Tongue (tissue), 2 donors: ENCODE results near the gene DNAJC5. TPM values are rescaled to one million over a fixed set of nuclear protein-coding genes. Genes with fewer than 3 reads are reported as not detected.
"Not testable (repeated sequence)": the region's sequence is repeated elsewhere in the genome, so short reads cannot be mapped to it uniquely, and the experiment has no call there.

Experiments
- DNase-seq: peaks from one replicate; pipeline ENCODE4 v3.0.0-alpha.2; 2015
- total RNA-seq: library from RNA; depleted of rRNA; stranded (reverse); fragments of >200 nt; gene quantifications from one replicate; pipeline ENCODE4 v1.2.3, GENCODE V29; 2014

Gene DNAJC5, protein sequence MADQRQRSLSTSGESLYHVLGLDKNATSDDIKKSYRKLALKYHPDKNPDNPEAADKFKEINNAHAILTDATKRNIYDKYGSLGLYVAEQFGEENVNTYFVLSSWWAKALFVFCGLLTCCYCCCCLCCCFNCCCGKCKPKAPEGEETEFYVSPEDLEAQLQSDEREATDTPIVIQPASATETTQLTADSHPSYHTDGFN
- total RNA-seq: 37.6 TPM

GRCh38 chr20:63894358-63895201 is at the start of gene DNAJC5:
Gene DNAJC5, plus strand, starts transcription at chr20:63895126. Its CDS starts 33,220 bp downstream, at chr20:63928346.
- DNase-seq: peak; percentile 98

- peak; percentile 95 for DNase-seq
Observed at GRCh38 chr20:63846128-63846771, 48.7 kb upstream of the DNAJC5 start.

GRCh38 chr20:63846888-63847236 is 48.1 kb upstream of the DNAJC5 start:
- no peak for DNase-seq

GRCh38 chr20:63847237-63848002 is 47.5 kb upstream of the DNAJC5 start:
- peak; percentile 63 for DNase-seq

DNA sequence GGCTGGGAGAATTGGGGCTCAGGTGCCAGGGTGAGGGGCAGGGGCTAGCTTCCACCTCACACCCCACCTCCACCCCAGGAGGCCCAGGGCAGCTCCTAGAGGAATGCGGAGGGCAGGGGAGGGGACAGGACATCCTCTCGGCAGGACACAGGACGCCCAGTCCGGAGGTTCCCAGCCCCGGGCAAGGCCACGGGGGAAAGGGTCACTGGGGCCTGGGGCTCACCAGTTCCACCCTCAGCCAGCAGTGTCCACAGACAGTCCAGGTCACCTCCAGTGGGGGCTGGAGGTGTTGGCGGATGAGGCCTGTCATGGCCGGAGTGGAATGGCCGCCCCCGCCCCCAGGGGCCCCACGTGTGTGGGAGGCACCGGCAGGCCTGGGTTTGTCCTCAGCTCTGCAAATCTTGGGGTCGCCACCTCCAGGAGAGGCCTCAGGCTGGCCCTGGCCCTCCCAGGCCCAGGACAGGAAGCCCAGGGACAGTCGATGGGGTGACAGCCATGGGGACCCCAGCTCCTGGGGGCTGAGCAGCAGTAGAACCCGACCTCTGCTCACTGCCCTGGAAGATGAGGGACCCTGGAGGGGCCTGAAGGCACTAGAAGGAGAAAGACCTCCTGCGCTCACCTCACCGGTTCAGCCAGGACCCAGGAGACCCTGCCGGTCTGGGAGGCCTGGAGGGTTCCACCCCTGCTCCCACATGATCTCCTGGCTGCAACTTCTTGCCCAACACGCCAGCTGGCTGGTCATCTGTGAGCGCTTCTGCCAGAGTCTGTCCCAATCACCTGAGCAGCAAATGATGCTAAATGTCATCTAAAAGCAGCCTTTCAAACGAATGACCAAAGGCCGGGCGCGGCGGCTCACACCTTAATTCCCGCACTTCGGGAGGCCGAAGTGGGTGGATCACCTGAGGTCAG is 46.7 kb upstream of the DNAJC5 start:
- no peak for DNase-seq

DNA sequence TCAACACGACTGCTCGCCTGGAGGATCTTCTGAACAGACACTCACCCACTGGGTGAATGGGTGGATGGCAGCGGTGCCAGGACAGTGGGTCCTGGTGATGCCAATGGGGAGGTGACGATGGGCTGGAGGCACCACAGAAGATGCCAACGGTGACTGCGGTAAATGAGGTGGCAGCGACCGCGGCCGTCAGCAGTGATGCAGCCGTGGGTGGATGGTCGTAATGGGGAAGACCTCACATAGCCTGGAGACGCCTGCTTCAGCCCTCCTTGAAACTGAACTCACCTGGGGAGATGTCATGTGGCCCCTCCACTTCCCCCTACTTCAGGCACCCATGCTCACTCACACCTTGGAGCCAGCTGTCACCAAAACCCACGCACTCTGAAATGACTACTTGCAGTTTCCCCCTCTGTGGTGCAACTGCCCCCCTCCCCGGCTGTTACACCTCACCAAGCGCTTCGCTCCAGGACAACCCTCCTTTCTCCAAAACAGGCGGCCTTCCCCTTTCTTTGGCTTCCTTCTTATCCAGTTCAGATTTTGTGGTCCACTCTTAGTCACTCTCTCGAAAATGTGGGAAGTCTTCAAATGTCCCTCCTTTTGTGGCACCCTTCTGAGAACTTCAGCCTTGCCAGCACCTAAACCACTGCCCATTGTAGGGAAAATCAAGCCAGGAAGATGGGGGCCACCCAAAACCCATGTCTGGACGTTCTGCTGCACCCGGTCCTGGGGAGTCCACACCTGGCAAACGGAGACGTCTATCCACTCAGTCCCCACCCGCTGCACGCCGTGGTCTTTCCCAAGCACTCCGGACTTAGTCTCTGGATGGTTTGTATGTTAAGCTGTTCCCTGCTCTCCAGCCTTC is 44.0 kb upstream of the DNAJC5 start:
- DNase-seq: no peak

DNA sequence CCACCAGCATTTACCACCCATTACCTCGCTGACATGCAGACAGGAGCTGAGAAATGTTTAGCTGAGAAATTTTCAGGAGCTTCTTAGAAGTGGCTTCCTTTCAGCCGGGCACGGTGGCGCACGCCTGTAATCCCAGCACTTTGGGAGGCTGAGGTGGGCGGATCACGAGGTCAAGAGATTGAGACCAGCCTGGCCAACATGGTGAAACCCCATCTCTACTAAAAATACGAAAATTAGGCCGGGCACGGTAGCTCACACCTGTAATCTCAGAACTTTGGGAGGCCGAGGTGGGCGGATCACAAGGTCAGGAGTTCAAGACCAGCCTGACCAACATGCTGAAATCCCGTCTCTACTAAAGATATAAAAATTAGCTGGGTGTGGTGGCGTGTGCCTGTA is 43.4 kb upstream of the DNAJC5 start:
- not testable (repeated sequence) for DNase-seq

DNA sequence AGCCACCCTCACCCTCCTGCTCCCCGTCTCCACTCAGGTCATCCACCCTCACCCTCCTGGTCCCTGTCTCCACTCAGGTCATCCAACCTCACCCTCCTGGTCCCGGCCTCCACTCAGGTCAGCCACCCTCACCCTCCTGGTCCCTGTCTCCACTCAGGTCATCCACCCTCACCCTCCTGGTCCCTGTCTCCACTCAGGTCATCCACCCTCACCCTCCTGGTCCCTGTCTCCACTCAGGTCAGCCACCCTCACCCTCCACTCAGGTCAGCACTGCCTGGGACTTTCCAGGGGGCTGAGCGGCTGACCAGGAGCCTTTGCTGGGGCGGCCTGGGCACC is 41.2 kb upstream of the DNAJC5 start:
- not testable (repeated sequence) for DNase-seq

DNA sequence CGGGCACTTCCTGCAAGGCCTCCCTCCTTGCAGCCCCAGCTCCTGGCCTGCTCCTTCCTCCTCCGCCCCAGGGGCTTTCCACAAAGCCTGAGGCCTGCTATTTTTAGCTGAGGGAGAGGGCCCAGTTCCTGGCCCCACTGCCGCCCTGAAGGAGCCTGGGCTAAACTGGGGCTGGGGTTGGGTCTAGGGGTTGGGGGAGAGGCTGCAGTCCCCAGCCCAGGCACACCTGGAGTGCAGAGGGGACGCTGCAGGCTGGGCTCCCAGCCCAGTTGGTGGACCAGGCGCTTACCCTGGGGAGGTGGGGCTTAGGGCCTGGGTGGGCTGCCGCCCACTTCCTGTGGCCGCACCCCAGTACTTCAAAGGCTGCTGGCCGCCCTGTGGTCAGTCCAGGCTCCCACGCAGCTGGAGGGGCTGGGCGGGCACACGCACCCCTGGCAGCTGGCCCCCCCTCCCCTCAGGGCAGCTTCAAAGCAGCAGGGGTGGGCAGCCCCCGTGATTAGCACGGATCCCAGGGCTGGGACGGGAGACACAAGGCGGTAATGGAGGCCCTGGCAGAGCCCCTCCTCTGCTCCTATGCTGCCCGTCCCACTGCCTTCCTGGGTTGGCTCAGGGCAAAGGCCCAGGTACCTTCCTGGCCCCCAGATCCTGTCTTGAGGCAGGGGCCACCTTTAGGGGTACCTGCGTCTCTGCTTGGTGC is 40.7 kb upstream of the DNAJC5 start:
- DNase-seq: peak; percentile 67

GRCh38 chr20:63854766-63855362 is 40.1 kb upstream of the DNAJC5 start:
- DNase-seq: peak; percentile 62

GRCh38 chr20:63855363-63856097 is 39.4 kb upstream of the DNAJC5 start:
- no peak for DNase-seq

DNA sequence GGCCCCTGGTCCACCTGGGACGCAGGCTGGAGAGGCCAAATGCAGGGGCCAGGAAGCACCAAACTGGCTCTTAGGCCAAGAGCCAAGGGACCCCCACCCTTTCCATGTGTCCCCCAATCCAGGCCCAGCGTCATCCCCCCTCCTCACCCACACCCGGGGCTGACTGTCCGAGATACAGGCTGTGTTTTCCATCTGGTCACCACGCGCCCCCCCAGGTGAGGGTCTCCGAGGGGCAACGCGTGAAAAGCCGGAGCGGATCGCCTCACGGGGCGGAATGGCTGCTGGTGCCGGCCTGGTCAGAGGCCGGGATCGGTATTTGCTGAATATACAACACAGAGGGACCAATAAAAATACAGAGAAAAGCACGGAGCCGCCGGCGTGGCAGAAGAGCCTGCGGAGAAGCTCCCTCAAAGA is 38.8 kb upstream of the DNAJC5 start:
- no peak for DNase-seq

DNA sequence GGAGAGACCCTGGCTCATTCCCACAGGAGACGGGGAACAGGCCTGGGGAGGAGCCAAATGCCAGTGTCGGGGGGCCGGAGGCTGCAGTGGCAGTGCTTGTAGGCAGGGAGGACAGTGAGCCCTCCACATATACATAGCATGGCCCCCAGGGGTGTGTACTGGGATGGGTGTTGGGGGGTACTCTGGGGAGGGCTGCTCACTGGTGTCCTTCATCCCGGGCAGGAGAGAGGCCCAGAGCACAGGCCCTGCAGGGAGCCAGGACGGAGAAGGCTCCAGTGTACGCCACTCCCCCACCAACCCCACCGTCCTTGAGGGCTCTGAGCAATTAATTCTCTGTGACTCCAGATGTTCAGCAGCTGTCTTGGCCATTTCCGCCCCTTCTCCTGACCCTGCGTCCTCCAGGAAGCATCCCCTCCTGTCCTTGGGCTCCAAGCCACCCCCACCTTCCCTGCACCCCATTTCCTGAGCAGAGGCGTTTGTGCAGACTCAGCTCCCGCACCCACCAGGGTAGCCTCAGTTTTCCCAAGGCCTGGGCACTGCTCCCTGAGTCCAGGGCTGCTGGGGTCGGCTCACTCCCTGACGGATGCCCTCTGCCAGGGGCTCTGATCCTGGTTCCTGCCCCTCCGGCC is 37.0 kb upstream of the DNAJC5 start:
- peak; percentile 81 for DNase-seq

- peak; percentile 59 for DNase-seq
Observed at GRCh38 chr20:63858393-63859165, 36.3 kb upstream of the DNAJC5 start.

DNA sequence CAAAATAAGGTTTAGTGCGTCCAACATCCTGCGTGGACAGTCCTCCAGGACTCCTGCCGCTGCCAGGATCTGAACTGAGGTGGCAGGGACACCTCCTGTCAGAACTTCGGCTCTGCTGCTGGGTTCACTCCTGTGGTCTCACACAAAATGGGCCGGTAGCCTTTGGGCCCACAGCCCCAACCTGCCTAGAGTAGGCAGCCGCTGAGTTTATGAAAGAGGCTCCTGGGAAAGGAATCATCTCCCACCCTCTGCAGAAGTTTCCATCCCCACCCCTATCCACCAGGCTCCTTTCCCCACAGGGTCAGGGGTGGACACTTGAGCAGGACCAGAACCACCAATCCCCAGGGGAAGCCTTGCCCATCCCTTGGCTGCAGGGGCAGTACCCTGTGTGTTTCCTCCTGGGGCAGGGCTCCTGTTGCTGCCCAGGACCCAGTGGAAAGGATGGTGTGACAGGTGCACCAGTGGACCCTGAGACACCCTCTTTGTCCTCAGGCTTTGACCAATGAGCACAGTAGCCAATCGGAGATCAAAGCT is 35.7 kb upstream of the DNAJC5 start:
- no peak for DNase-seq

DNA sequence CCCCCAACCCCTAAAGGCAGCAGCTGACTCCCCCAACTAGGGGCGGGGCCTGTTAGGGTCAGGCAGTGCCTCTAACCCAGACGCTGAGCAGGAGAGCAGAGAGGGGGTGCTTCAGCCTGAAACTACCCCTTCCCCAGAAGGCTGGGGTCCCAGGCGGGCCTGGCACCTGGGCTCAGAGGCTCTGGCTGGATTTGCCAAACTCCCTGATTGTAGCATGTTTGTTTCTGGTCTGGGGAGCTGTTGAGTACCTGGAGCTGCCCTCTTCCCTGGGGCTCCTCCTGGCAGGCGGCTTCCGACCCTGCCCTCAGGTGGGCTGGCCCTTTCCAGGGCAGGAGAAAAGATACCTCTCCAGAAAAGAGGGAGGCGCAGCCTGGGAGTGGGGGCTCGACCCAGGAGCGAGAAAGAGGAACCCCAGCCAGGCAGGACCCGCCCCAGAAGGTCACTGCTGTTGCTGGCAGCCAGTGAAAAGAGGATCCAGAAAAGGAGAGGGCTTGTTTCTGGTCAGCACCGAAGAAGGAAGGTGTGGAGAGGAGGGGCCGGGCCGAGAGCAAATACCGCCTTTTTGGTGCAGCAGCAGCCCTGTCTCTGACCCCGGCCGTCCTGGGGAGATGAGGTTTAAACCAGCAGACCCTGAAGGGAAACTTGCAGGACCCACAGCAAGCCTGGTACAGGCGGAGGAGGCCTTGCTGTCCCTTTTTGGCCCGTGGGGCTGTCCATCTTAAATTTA is 34.4 kb upstream of the DNAJC5 start:
- DNase-seq: no peak
